HG03558 (cell line): ENCODE results near the gene MYO18A.
"Not testable (repeated sequence)": the region's sequence is repeated elsewhere in the genome, so short reads cannot be mapped to it uniquely, and the experiment has no call there.

Experiments
- ATAC-seq: cut with Tn5 transposase; IDR thresholded peaks from one replicate; pipeline ENCODE4 v1.9.1; 2021; ENCODE audit warnings: moderate number of reproducible peaks; ENCODE audit not compliant: unreplicated experiment; ENCODE audit errors: extremely low read depth

The MYO18A gene

DNA sequence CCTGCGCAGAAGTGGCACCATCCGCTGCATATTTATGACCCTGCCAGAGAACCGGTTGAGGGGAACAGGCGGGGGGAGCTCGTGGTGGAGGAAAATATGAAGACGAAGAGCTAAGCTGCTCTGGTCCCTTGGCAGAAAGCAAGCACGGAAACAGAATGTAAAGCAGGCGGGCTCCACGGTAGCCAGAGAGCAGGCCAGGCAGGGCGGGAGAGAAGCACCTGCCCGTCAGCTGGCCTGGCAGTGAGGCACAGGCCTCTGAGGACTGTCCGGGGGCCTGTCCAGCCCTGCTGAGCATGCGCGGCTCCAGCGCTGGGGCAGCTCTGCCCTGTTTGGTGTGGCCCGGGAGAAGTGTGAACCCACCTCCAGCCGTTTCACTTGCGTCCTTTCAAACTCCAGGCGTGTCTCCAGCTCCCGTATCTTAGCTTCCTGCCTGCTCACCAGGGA, 90.6 kb downstream of the MYO18A start:
- no peak for ATAC-seq

- not testable (repeated sequence) for ATAC-seq
These were observed 91.4 kb downstream of the MYO18A start for GRCh38 chr17:29088782-29089181.

DNA sequence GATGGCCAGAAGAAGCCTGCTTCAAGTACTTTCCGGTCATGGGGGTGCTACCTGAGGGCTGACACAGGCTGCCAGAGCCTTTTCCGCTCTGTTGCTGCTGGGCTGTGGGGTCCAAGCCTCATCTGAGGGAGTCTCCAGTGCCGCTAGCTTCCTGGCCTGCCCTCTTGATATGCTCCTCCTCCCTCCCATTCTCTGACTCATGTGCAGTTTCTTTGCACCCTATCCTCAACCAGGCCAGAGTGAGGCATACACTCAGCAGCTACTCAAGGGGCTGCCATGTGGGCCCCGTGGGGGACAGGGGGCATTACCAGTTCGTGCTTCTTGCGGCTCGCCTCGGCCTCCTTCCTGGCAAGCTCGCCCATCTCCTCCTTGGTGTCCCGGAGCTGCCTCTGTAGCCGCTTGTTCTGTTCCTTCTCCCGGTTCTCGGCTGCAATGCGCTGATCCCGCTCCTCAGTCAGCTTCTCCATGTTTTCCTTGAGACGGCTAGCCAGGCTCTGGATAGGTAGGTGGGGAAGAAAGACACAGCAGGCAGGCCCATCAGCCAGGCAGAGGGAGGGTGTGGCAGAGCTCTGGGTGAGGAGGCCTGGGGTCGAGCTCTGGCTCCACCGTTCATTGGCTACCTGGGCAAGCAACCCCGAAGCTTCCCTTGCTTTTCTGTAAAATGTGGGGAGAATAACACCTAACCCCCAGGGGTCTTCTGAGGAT, 93.4 kb downstream of the MYO18A start:
- ATAC-seq: no peak

DNA sequence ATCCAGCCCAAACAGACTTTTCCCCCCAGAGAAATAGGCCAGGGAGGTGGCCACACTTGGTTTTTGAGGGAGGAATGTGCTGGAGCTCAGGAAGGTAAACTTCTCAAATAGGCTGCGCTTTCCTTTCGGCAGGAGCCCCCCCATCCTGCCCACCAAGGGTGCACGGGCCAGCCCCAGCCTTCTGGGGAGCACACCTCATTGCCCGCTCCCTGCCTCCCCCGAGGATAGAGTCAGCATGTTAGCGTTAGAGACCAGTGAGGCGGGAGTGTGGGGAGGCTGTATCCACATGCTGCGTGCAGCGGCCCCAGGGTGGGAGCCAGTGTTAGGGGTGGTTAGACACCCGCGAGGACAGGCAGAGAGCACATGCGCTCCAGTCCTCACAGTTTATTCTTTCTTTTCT, 95.0 kb downstream of the MYO18A start:
- no peak for ATAC-seq

DNA sequence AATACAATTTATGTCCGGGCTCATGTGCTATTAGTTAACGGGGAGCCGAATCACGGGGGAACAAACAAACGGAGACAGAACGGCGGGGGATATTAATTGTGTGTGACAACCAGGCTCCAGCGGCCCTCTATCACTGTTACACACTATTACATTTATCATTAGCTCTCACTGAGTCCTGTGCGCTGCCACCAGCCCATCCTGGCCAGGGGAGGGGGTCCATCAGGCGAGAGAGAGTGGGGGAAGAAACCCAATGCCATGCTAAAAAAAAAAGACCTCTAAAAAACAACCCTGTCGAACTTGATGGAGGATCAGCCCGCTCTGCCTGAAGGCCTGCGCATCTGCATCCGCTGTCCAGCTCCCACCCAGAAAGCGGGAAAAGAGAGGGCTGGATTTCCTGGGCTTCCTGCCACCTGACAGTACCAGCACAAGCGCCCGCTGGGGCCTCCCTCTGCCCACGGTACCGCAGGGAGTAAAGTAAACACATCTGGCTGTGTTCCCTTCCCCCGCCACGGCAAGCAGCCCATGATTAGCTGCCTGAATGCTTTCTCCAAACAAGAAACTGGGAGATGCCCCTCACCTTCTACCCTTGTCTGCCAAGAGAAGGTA, 95.6 kb downstream of the MYO18A start:
- no peak for ATAC-seq

DNA sequence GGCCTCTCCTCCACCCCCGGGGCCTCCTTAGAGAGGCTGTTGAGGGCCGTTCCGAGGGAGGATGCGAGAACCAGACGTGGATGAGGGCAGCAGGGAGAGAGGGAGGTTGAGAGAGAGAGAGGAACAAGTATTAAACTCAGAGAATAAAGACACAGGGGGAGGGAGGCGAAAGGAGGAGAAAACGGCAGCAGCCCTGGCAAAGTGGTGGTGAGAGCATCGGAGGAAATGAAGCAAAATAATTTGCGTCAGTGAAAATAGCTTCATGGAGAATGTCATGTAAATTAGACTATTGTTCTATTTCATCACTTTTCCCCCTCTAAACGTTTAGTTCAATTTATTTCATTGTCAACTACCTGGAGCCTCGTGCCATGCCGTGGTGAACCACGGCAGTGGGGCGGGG, 99.2 kb downstream of the MYO18A start:
- no peak for ATAC-seq

- ATAC-seq: no peak
These were observed 99.9 kb downstream of the MYO18A start for GRCh38 chr17:29080323-29080722.

- no peak for ATAC-seq
These were observed 100.3 kb downstream of the MYO18A start for GRCh38 chr17:29079887-29080286.

- no peak for ATAC-seq
These were observed 100.8 kb downstream of the MYO18A start for GRCh38 chr17:29079433-29079832.

- no peak for ATAC-seq
These were observed 101.8 kb downstream of the MYO18A start for GRCh38 chr17:29078183-29079045.

DNA sequence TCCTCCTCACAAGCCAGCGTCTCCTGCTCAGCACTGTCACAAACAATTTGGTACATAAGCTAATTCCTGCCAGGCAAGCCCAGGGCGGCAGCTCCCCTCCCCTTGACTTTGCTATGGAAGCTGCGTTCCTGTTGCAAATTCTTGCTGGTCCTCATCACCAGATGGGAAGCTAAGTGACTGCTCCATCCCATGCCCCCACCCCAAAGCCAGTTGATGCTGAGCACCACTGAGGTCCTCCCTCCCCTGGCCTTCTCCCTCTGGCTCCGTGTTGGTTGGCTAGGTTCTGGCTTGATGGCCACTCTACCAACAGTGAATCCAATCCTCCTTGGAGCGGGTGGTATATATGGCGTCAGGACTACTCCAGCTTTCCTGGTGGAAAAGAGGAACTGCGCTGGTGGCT, 102.9 kb downstream of the MYO18A start:
- ATAC-seq: no peak

DNA sequence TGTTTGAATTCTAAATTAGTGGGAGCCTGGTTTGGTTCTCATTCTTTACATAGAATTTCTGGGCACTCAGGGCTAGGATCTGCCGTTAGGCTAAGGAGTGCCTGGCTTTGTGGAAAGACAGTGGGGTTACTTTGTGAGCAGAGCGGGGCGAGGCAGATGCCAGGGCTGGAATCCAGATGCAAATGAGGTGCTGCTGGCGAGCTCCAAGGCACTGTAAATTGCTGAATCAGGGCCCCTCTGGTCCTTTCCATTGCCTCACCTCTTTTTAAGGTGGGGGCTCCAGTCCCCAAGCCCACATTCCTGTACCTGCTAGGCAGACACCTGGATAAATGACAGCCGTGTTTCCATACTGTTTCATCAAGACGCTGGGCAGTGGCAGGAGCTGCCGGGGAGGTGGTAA, 103.5 kb downstream of the MYO18A start:
- ATAC-seq: no peak

DNA sequence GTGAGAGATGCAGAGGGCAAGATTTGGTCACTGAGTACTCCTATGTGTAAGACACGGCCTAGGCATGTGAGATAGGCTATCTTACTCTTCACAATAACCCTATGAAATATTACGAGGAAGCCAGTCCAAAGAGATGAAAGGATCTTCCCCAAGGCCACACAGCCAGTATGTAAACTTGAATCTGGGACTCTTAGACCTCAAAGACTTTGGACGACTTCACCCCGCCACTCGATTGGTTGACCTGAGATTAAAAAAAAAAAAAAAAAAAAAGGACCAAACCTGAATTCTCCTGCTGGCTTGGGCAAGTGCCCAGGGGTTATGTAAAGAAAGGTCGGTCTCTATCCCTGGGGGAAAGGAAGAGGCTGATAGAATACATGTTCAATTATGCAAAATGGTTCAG, 104.1 kb downstream of the MYO18A start:
- no peak for ATAC-seq

- no peak for ATAC-seq
These were observed 105.7 kb downstream of the MYO18A start for GRCh38 chr17:29074488-29074887.

GRCh38 chr17:29073520-29073919, 106.7 kb downstream of the MYO18A start:
- no peak for ATAC-seq

DNA sequence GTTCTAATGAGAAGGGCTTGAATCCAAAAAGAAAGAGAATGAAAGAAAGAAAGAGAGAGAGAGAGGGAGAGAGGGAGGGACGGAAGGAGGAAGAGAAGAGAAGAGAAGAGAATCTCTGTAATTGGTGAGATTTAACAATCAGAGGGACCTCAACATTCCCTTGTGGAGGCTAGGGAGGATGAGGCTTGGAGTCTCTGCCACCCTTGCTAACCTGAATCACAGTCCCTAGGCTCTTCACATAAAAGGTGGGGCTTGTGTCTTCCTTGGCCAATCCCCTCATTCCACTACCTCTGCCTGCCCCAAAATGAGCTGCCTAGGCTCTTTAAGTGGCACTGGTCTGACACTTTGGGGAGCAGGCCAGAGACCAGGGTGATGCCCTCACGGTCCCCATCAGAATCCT, 107.2 kb downstream of the MYO18A start:
- no peak for ATAC-seq

DNA sequence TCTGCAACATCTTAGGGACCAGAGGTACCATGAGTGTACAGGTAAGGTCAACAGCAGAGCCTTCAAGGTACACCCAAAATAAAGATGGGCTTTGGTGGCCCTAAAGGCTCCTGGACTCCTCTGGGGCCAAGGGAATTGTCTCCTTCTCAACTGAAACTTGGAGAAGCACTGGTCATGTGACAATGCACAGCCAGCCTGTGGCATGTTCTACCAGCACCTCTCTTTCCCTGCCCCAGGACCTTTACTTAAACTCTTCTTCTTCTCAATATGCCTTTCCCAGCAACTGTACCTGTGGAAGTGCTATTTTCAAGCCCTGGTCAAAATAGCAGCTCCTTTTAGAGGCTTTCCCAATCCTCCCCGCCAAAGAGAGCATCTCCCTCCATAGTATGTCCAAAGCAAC, 108.9 kb downstream of the MYO18A start:
- no peak for ATAC-seq

- ATAC-seq: no peak
These were observed 109.4 kb downstream of the MYO18A start for GRCh38 chr17:29070781-29071180.

DNA sequence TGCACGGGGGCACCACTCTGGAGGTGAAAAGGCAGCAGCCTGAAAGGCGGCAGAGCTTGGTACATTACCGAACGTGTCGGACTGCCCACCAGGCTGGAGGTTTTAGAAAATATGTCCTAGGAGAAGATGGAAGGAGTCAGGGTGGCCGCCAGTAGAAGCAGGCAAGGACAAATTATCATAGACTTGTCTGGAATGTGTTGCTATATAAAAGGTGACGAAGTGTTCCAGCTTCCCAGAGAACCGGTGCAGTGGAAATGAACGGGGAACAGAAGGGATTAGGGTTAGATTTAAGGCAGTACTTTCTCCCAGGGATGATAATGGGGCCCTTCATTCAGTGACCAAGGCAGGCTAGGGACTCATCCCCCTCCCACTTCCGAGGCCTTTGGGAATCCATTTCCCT, 109.9 kb downstream of the MYO18A start:
- ATAC-seq: no peak

DNA sequence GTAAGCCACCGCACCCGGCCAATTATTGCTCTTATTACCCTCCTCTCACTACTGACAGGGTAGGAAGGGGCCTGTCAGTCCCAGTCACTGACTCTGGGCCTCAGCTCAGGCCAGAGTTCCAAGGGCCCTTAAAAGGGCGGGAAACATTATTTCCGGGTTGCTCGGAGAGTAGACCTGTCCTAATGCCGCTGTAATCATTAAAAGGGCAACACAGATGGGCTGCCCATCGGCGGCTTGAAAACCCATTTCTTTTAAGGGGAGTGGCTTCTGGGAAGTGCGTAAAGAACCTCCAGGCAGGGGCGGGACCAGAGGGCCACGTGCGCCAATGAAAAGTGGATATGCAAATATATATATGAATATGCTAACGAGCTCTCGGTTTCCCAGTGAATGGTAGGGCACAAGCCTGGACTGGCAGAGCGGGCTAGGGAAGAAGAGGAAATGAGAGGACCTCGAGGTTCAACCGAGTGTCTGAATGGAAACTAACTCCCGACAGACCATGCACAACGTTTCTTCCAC, 110.6 kb downstream of the MYO18A start:
- no peak for ATAC-seq

- no peak for ATAC-seq
These were observed 111.4 kb downstream of the MYO18A start for GRCh38 chr17:29068818-29069217.
